GM23338 (cell line): ENCODE results near the gene NAP1L4. TPM values are rescaled to one million over a fixed set of nuclear protein-coding genes. Genes with fewer than 3 reads are reported as not detected.

Experiments used
- ATAC-seq: fragments of 200-7000 bp; cut with Tn5 transposase; 3 replicates; pipeline ENCODE4 v1.9.1; 2020
- DNase-seq: peaks from one replicate; pipeline ENCODE4 v3.0.0-alpha.2; 2015; ENCODE audit warnings: low spot score
- H2AFZ ChIP-seq: fragments of 200-600 bp; sonication (generic); 2 replicates; pipeline ENCODE4 v1.8.0; 2016; ENCODE audit warnings: antibody characterized with exemption, mild to moderate bottlenecking, moderate library complexity
- H3F3A ChIP-seq: fragments of 200-600 bp; sonication (generic); replicated peaks from 2 replicates; pipeline ENCODE4 v1.8.0; 2017; ENCODE audit warnings: antibody characterized with exemption, mixed run types, low read depth
- H3K27ac ChIP-seq: fragments of 200-600 bp; sonication (generic); 2 replicates; pipeline ENCODE4 v1.6.1; 2016; ENCODE audit warnings: low read depth
- H3K27me3 ChIP-seq: fragments of 200-600 bp; sonication (generic); 2 replicates; pipeline ENCODE4 v1.8.0; 2016; ENCODE audit warnings: mild to moderate bottlenecking, mixed run types, moderate library complexity; ENCODE audit not compliant: insufficient read depth
- H3K36me3 ChIP-seq: fragments of 200-600 bp; sonication (generic); 2 replicates; pipeline ENCODE4 v1.8.0; 2016; ENCODE audit warnings: mild to moderate bottlenecking; ENCODE audit not compliant: insufficient read depth
- H3K4me1 ChIP-seq: fragments of 200-600 bp; sonication (generic); 2 replicates; pipeline ENCODE4 v1.8.0; 2016; ENCODE audit warnings: mild to moderate bottlenecking, moderate library complexity; ENCODE audit not compliant: insufficient read depth
- H3K4me2 ChIP-seq: fragments of 200-600 bp; sonication (generic); 2 replicates; pipeline ENCODE4 v1.7.1; 2017; ENCODE audit warnings: mixed run types
- H3K4me3 ChIP-seq: fragments of 200-600 bp; sonication (generic); 2 replicates; pipeline ENCODE4 v1.6.1; 2016; ENCODE audit warnings: mixed run types
- H3K79me2 ChIP-seq: fragments of 200-600 bp; sonication (generic); replicated peaks from 2 replicates; pipeline ENCODE4 v1.8.0; 2017; ENCODE audit warnings: mild to moderate bottlenecking; ENCODE audit not compliant: insufficient read depth
- H3K9me2 ChIP-seq: fragments of 200-600 bp; sonication (generic); 2 replicates; pipeline ENCODE4 v1.8.0; 2017; ENCODE audit not compliant: insufficient read depth
- H4K20me1 ChIP-seq: fragments of 200-600 bp; sonication (generic); replicated peaks from 2 replicates; pipeline ENCODE4 v1.8.0; 2017; ENCODE audit warnings: mild to moderate bottlenecking; ENCODE audit not compliant: insufficient read depth
- H3K27ac Mint-ChIP-seq: 2 replicates; pipeline ENCODE4 v1.8.0; 2020; ENCODE audit warnings: inconsistent platforms, mild to moderate bottlenecking, moderate library complexity, mixed read lengths
- H3K27me3 Mint-ChIP-seq: 3 replicates; pipeline ENCODE4 v1.8.0; 2022; ENCODE audit warnings: low read depth, mild to moderate bottlenecking, moderate library complexity, mixed read lengths, inconsistent platforms; ENCODE audit not compliant: insufficient read depth, poor library complexity
- H3K36me3 Mint-ChIP-seq: 3 replicates; pipeline ENCODE4 v1.8.0; 2021; ENCODE audit warnings: low read depth, mild to moderate bottlenecking, inconsistent platforms, moderate library complexity, mixed read lengths
- H3K4me1 Mint-ChIP-seq: 3 replicates; pipeline ENCODE4 v1.8.0; 2020; ENCODE audit warnings: mild to moderate bottlenecking, inconsistent platforms, mixed read lengths
- H3K4me3 Mint-ChIP-seq: 3 replicates; pipeline ENCODE4 v1.8.0; 2021; ENCODE audit warnings: moderate library complexity, mild to moderate bottlenecking, inconsistent platforms, mixed read lengths
- H3K9me3 Mint-ChIP-seq: 3 replicates; pipeline ENCODE4 v1.8.0; 2020; ENCODE audit warnings: moderate library complexity, mild to moderate bottlenecking, inconsistent platforms, mixed read lengths
- CREB1 ChIP-seq: fragments of 250-450 bp; sonication (Bioruptor Pico); IDR thresholded peaks from 2 replicates; pipeline ENCODE4 v1.5.0; 2020; ENCODE audit warnings: low read depth, mild to moderate bottlenecking, moderate library complexity
- ETS1 ChIP-seq: IDR thresholded peaks from 2 replicates; pipeline ENCODE4 v1.6.1; 2016; ENCODE audit warnings: antibody characterized with exemption
- EZH2 ChIP-seq: fragments of 200-600 bp; sonication (generic); IDR thresholded peaks from one replicate; pipeline ENCODE4 v1.8.0; 2017; ENCODE audit warnings: antibody characterized with exemption, mild to moderate bottlenecking, low read depth; ENCODE audit not compliant: unreplicated experiment
- EZH2phosphoT487 ChIP-seq: fragments of 200-600 bp; sonication (generic); IDR thresholded peaks from one replicate; pipeline ENCODE4 v1.8.1; 2018; ENCODE audit warnings: antibody characterized with exemption; ENCODE audit not compliant: unreplicated experiment
- JUNB ChIP-seq: IDR thresholded peaks from one replicate; pipeline ENCODE4 v1.6.1; 2016; ENCODE audit warnings: antibody characterized with exemption; ENCODE audit not compliant: unreplicated experiment
- NANOG ChIP-seq: IDR thresholded peaks from 2 replicates; pipeline ENCODE4 v1.6.1; 2016; ENCODE audit warnings: antibody characterized with exemption, borderline replicate concordance
- POLR2AphosphoS5 ChIP-seq: IDR thresholded peaks from 2 replicates; pipeline ENCODE4 v1.6.1; 2016; ENCODE audit warnings: antibody characterized with exemption, low read depth
- REST ChIP-seq: IDR thresholded peaks from one replicate; pipeline ENCODE4 v1.6.1; 2018; ENCODE audit warnings: antibody characterized with exemption; ENCODE audit not compliant: unreplicated experiment
- STAT1 ChIP-seq: IDR thresholded peaks from one replicate; pipeline ENCODE4 v1.6.1; 2016; ENCODE audit warnings: antibody characterized with exemption; ENCODE audit not compliant: unreplicated experiment
- ZNF114 ChIP-seq: fragments of 250-450 bp; sonication (Bioruptor Pico); IDR thresholded peaks from 2 replicates; pipeline ENCODE4 v1.5.0; 2020; ENCODE audit warnings: mild to moderate bottlenecking, moderate library complexity
- ZNF331 ChIP-seq: fragments of 250-450 bp; sonication (Bioruptor Pico); IDR thresholded peaks from 2 replicates; pipeline ENCODE4 v1.5.0; 2020; ENCODE audit warnings: low read depth, mild to moderate bottlenecking, moderate library complexity
- polyA plus RNA-seq: library from polyadenylated mRNA; unstranded; fragments of >200 nt; fragmentation: Nextera tagmentation; extraction: Ambion mirVana; gene quantifications from 2 replicates; pipeline ENCODE4 v1.2.1, GENCODE V29; 2016
- total RNA-seq: library from RNA; depleted of rRNA; stranded (reverse); fragments of >200 nt; shearing (Covaris generic); gene quantifications from 2 replicates; pipeline ENCODE4 v1.2.3, GENCODE V29; 2014
- TF ChIP-seq, protein P1 (sequence below), 2 experiments: fragments of 200-600 bp in 1 of 2; sonication (generic) in 1 of 2; conservative IDR thresholded peaks; 2 replicates each; pipeline versions ENCODE4 v1.5.1 to v1.6.1; 2016 to 2017; ENCODE audit warnings: antibody characterized with exemption in 2 of 2, low read depth in 2 of 2, mild to moderate bottlenecking in 2 of 2, moderate library complexity in 1 of 2
- TF ChIP-seq, protein P2 (sequence below): fragments of 250-450 bp; sonication (Bioruptor Pico); IDR thresholded peaks from 2 replicates; pipeline ENCODE4 v1.5.0; 2020; ENCODE audit warnings: mild to moderate bottlenecking, moderate library complexity

NAP1L4 gene
- total and polyA plus RNA-seq, 2 experiments from 2014 or later: 181 to 189 TPM

- peaks cover 98% of the 10 kb centered on the region for H3K79me2 ChIP-seq
- 0 out of 2 replicates have a peak, but pooled peaks cover 10% of the 10 kb centered on the region for H3F3A ChIP-seq
- H4K20me1 ChIP-seq: peaks cover 80% of the 10 kb centered on the region
- Mint-ChIP-seq H3K36me3 (peaks cover 71% of the 10 kb centered on the region), H3K9me3 (no peaks in the 10 kb centered on the region), H3K27ac (no peak overlapping the region; the same call in 1 of the 2 replicates), H3K4me1 (no peaks in the 10 kb centered on the region), H3K27me3 (peaks cover 2% of the 10 kb centered on the region), H3K4me3 (no peak overlapping the region)
- no peaks in the 10 kb centered on the region for H3K4me1 ChIP-seq
- no peak for ATAC-seq
- no peak overlapping the region for H2AFZ ChIP-seq
- H3K36me3 ChIP-seq: peaks cover 65% of the 10 kb centered on the region
- H3K27me3 ChIP-seq: no peaks in the 10 kb centered on the region
- no peak overlapping the region for H3K4me2 ChIP-seq
- TF ChIP-seq JUNB (no peak), ETS1 (no peak), EZH2phosphoT487 (no peak), NANOG (no peak), ZNF114 (CRISPR knock-in tag) (no peak), REST (no peak), POLR2AphosphoS5 (no peak), EZH2 (no peak), STAT1 (no peak), CREB1 (CRISPR knock-in tag) (no peak), ZNF331 (CRISPR knock-in tag) (no peak)
- TF ChIP-seq, protein P1, sequence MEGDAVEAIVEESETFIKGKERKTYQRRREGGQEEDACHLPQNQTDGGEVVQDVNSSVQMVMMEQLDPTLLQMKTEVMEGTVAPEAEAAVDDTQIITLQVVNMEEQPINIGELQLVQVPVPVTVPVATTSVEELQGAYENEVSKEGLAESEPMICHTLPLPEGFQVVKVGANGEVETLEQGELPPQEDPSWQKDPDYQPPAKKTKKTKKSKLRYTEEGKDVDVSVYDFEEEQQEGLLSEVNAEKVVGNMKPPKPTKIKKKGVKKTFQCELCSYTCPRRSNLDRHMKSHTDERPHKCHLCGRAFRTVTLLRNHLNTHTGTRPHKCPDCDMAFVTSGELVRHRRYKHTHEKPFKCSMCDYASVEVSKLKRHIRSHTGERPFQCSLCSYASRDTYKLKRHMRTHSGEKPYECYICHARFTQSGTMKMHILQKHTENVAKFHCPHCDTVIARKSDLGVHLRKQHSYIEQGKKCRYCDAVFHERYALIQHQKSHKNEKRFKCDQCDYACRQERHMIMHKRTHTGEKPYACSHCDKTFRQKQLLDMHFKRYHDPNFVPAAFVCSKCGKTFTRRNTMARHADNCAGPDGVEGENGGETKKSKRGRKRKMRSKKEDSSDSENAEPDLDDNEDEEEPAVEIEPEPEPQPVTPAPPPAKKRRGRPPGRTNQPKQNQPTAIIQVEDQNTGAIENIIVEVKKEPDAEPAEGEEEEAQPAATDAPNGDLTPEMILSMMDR (conservative IDR thresholded peaks at IDR 0.05; ENCODE audit: low read depth in 2 of 2): no peak
- TF ChIP-seq, protein P2, sequence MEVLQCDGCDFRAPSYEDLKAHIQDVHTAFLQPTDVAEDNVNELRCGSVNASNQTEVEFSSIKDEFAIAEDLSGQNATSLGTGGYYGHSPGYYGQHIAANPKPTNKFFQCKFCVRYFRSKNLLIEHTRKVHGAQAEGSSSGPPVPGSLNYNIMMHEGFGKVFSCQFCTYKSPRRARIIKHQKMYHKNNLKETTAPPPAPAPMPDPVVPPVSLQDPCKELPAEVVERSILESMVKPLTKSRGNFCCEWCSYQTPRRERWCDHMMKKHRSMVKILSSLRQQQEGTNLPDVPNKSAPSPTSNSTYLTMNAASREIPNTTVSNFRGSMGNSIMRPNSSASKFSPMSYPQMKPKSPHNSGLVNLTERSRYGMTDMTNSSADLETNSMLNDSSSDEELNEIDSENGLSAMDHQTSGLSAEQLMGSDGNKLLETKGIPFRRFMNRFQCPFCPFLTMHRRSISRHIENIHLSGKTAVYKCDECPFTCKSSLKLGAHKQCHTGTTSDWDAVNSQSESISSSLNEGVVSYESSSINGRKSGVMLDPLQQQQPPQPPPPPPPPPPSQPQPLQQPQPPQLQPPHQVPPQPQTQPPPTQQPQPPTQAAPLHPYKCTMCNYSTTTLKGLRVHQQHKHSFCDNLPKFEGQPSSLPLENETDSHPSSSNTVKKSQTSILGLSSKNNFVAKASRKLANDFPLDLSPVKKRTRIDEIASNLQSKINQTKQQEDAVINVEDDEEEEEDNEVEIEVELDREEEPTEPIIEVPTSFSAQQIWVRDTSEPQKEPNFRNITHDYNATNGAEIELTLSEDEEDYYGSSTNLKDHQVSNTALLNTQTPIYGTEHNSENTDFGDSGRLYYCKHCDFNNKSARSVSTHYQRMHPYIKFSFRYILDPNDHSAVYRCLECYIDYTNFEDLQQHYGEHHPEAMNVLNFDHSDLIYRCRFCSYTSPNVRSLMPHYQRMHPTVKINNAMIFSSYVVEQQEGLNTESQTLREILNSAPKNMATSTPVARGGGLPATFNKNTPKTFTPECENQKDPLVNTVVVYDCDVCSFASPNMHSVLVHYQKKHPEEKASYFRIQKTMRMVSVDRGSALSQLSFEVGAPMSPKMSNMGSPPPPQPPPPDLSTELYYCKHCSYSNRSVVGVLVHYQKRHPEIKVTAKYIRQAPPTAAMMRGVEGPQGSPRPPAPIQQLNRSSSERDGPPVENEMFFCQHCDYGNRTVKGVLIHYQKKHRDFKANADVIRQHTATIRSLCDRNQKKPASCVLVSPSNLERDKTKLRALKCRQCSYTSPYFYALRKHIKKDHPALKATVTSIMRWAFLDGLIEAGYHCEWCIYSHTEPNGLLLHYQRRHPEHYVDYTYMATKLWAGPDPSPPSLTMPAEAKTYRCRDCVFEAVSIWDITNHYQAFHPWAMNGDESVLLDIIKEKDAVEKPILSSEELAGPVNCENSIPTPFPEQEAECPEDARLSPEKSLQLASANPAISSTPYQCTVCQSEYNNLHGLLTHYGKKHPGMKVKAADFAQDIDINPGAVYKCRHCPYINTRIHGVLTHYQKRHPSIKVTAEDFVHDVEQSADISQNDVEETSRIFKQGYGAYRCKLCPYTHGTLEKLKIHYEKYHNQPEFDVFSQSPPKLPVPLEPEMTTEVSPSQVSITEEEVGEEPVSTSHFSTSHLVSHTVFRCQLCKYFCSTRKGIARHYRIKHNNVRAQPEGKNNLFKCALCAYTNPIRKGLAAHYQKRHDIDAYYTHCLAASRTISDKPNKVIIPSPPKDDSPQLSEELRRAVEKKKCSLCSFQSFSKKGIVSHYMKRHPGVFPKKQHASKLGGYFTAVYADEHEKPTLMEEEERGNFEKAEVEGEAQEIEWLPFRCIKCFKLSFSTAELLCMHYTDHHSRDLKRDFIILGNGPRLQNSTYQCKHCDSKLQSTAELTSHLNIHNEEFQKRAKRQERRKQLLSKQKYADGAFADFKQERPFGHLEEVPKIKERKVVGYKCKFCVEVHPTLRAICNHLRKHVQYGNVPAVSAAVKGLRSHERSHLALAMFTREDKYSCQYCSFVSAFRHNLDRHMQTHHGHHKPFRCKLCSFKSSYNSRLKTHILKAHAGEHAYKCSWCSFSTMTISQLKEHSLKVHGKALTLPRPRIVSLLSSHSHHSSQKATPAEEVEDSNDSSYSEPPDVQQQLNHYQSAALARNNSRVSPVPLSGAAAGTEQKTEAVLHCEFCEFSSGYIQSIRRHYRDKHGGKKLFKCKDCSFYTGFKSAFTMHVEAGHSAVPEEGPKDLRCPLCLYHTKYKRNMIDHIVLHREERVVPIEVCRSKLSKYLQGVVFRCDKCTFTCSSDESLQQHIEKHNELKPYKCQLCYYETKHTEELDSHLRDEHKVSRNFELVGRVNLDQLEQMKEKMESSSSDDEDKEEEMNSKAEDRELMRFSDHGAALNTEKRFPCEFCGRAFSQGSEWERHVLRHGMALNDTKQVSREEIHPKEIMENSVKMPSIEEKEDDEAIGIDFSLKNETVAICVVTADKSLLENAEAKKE (CRISPR knock-in tag): no peak
- no peak overlapping the region for H3K4me3 ChIP-seq
- H3K27ac ChIP-seq: 0 out of 2 replicates have a peak overlapping the region, but pooled peaks have one; percentile 9
- H3K9me2 ChIP-seq: no peaks in the 10 kb centered on the region
- DNase-seq: no peak
Observed at GRCh38 chr11:2976294-2977063, 15.7 kb downstream of the NAP1L4 start.
